Cerebellar cortex (tissue), 1 donor: Measurements from ENCODE around the gene ESRRA.
A peak's percentile ranks its signal among the peaks of the same experiment; 100 is the strongest.
"Not testable (repeated sequence)": the region's sequence is repeated elsewhere in the genome, so short reads cannot be mapped to it uniquely, and the experiment has no call there.

Experiments
- DNase-seq: peaks from one replicate; pipeline ENCODE4 v3.0.0-alpha.2; 2015; ENCODE audit warnings: low spot score

Gene ESRRA

DNA sequence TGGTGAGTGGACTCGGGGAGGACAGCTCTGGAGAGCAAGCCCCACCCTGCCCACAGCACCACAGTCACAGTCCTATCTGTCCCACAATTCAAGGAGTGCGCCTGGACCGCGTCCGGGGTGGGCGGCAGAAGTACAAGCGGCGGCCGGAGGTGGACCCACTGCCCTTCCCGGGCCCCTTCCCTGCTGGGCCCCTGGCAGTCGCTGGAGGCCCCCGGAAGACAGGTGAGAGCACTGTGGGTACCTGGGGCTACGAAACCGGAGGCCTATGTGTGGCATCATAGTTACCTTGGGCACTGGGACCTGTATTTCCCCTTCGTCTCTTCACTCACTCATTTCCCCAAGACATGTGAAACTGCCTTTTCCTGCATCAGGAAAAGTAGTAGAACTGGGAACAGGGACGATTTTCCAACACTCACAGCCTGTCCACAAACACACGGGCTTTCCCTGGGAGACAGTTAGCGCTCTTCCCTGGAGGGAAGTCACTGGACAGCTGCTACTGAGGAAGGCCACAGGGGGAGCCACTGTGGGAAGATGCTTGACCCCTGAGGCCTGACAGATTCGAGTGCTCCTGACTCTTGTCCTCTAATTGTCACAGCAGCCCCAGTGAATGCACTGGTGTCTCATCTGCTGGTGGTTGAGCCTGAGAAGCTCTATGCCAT is 9.0 kb downstream of the ESRRA start:
- DNase-seq, result no peak

DNA sequence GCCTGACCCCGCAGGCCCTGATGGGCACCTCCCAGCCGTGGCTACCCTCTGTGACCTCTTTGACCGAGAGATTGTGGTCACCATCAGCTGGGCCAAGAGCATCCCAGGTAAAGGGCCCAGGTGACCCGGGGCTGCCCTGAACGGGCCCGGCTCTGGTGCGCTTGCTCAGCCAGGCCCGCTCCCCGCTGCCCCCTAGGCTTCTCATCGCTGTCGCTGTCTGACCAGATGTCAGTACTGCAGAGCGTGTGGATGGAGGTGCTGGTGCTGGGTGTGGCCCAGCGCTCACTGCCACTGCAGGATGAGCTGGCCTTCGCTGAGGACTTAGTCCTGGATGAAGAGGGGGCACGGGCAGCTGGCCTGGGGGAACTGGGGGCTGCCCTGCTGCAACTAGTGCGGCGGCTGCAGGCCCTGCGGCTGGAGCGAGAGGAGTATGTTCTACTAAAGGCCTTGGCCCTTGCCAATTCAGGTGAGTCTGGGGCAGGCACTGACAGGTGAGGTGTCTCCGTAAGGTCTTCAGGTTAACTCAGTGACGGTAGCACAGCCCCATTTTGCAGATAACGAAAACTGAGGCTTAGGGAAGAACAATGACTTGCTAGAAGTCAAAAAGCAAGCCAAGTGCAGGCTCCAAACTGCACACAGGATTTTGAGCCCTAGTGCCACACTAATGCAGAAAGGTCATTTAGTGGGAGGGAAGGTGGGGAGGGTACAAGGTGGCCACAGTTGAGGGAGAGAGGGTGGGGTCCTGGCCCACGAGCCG is 9.7 kb downstream of the ESRRA start:
- no peak for DNase-seq

DNA sequence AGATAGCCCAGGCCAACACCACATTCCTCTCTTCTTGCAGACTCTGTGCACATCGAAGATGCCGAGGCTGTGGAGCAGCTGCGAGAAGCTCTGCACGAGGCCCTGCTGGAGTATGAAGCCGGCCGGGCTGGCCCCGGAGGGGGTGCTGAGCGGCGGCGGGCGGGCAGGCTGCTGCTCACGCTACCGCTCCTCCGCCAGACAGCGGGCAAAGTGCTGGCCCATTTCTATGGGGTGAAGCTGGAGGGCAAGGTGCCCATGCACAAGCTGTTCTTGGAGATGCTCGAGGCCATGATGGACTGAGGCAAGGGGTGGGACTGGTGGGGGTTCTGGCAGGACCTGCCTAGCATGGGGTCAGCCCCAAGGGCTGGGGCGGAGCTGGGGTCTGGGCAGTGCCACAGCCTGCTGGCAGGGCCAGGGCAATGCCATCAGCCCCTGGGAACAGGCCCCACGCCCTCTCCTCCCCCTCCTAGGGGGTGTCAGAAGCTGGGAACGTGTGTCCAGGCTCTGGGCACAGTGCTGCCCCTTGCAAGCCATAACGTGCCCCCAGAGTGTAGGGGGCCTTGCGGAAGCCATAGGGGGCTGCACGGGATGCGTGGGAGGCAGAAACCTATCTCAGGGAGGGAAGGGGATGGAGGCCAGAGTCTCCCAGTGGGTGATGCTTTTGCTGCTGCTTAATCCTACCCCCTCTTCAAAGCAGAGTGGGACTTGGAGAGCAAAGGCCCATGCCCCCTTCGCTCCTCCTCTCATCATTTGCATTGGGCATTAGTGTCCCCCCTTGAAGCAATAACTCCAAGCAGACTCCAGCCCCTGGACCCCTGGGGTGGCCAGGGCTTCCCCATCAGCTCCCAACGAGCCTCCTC is 10.6 kb downstream of the ESRRA start:
- not testable (repeated sequence) for DNase-seq

DNA sequence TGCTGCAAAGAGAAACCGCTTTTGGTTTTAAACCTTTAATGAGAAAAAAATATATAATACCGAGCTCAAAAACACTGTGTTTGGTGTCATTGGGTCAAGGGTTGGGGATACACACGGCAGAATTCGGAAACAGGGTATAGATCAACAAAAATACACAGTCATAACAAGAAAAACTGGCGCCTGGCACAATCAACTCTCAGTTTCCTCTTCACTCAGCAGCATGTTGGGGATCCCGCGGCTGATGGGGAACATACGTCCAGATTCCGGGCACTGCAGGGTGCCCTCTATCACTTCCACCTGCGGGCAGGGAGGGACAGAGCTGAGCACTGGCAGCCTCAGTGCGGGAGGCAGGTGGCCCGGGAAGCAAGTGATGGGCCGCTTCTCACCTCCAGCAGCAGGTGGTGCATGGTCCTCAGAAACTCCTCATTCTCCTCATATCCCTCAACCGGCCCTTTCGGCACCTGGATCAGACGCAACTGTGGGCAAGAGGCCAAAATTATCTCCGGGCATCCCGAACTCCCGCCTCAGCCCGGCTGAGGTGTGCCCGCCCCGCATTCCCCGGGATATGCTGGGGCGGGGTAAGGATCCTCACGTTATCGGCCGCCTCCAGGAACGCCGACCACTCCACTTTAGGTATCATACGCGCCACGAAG is 11.5 kb downstream of the ESRRA start:
- peak; percentile 53 for DNase-seq

DNA sequence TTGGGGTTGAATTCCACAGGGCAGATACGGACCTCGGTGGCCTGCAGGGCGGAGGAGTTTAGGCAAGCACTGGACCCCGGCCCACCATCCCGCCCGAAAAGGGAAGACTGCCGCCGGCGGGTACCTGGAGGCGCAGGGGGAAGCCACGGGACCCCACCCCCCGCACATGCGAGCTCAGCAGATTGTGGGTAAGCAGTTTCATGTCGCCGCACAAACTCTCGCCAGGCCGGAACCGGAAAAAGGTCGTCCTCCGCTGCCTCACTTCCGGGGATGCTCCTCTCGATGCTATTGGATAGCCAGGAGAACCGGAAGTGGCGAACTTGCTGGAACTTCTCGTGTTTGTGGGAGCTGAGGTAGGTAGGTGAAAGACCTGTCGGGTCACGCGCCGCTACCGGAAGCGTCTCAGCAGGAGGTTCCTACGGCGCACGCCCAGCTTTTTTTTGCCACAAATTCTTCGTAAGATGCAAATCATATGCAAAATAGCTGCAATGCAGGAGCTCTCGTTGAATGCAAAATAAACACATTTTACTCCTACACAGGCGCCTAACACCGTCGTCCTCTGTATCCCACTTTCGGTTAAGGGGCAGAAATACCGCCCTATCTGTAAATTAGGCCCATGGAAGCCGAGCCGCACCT is 12.1 kb downstream of the ESRRA start, which contains the start of gene TRMT112:
TSS of gene TRMT112 (minus strand) at position 235 of the 636 bp plus-strand sequence. CDS start at position 202, 33 bp downstream.
- DNase-seq, result peak; percentile 99

DNA sequence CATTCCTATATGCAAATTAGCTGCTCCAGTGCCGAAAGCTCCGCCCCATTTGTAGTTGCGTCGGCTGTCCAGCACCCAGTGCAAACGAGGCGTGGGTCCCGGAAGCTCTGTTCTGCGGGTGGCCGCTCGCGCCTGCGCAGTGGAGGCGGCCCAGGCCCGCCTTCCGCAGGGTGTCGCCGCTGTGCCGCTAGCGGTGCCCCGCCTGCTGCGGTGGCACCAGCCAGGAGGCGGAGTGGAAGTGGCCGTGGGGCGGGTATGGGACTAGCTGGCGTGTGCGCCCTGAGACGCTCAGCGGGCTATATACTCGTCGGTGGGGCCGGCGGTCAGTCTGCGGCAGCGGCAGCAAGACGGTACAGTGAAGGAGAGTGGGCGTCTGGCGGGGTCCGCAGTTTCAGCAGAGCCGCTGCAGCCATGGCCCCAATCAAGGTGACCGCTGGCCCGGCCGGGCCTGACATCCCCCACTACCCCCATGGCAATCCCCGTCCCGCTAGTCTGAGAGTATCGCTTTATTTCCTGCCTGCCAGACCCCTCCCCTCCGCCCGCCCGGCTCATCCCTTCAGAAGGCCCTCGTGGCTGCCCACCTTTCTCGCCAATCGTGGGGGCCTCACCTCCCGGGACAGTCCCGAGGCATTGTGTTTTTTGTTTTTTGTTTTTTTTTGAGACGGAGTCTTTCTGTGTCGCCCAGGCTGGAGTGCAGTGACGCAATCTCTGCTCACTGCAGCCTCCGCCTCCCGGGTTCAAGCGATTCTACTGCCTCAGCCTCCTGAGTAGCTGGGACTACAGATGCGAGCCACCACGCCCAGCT is 12.8 kb downstream of the ESRRA start, which contains the start of gene PRDX5:
TSS of gene PRDX5 (plus strand) at position 161 of the 805 bp plus-strand sequence. CDS start at position 256, 95 bp downstream.
- DNase-seq, result peak; percentile 97

DNA sequence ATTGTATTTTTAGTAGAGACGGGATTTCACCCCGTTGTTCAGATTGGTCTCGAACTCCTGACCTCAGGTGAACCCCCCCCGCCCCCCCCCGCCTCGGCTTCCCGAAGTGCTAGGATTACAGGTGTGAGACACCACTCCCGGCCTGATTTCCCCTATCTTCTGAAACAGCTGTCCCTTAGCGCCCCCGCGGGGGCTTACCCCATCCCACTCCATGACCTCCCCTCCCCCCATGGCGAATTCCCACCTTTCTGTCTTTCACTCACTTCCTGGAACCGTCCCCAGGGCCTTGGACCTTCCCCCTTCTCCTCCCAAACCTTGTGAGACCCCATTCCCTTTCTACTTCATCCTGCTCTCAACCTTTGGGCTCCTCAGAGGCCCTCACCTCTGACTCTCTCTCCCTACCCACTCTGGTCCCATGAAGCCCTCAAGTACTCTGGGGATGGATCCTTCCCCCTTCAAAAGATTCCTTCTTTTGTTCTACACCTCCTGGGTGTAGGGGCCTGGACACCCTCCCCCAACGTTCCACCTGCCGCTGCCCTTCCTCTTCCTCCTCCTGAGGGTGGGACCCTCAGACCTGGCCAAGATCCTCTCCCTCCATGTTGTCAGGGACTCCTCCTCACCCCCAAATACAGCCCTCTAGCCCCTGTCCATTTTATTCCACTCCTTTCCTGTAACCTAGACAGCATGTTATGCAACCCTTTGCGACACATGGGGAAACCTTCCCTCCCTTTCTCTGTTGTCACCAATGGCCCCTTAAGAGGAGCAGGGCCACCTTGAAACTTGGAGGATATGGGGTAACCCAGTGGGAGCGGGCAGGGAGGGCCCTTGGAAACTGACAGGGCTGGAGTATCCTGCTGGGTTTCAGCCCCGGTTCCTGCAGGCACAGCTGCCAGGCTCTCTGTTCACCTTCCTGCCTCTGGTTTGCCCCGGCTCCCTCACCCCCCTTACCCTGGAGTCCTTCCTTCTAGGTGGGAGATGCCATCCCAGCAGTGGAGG is 13.7 kb downstream of the ESRRA start:
- no peak for DNase-seq

DNA sequence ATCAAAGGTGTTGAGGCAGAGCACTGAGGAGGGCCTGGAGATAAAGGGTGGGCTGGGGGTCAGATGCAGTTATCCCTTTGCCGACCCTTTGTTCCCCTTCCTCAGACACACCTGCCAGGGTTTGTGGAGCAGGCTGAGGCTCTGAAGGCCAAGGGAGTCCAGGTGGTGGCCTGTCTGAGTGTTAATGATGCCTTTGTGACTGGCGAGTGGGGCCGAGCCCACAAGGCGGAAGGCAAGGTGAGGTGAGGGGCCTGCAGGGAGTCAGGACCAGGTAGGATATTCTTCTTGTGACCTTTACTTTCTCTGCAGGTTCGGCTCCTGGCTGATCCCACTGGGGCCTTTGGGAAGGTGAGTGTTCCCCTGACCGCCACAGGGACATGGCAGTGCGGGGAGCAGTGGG is 15.2 kb downstream of the ESRRA start:
- DNase-seq, result no peak

DNA sequence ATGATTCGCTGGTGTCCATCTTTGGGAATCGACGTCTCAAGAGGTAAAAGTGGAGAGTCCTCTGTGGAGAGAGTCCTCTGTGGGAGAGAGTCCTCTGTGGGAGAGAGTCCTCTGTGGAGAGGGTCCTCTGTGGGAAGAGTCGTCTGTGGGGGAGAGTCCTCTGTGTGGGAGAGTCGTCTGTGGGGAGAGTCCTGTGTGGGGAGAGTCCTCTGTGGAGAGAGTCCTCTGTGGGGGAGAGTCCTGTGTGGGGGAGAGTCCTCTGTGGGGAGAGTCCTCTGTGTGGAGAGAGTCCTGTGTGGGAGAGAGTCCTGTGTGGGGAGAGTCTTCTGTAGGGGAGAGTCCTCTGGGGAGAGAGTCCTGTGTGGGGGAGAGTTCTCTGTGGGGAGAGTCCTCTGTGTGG is 15.7 kb downstream of the ESRRA start:
- DNase-seq, result no peak

DNA sequence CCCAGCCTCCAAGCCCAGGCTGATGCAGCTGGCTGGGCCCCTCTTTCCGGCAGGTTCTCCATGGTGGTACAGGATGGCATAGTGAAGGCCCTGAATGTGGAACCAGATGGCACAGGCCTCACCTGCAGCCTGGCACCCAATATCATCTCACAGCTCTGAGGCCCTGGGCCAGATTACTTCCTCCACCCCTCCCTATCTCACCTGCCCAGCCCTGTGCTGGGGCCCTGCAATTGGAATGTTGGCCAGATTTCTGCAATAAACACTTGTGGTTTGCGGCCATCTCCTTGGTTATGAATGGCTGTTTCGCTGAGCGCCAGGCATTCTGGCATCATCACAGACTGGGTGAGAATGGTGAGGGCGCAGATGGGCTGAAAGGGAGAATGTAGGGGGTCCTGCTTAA is 16.2 kb downstream of the ESRRA start:
- DNase-seq, result peak; percentile 54

DNA sequence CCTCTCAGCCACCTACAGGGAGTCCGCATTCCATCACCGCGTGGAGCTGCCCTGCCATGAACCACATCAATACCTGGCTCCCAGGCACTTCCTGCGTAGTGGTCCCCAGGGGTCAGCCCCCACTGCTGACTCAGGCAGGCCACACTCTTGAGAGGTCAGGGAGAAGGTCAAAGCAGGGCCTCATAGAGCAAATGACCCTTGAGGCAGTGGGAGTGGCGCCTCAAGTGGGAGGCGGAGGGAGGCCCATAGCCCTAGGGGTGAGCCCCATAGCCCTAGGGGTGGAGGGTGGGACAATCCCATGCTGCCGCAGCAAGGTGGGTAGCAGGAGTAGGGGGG is 17.6 kb downstream of the ESRRA start:
- DNase-seq, result no peak

DNA sequence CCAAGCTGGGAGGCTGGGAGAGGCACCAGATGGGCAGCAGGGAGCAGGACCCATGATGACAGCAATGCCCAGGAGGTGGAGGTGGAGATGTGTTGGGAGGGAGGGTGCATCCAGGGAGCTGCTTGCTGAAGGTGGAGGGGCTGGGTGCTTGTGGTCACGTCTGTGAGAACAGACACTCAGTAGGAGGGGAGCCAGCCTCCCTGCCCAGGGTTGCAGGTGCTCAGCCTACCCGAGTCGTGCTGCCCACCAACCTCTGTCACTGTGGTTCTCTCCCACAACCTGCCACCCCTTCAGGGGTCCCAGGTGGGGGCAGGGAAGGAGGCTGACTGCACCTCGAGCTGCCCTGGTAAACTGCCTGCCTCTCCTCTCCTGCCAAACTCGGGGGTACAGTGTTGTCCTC is 18.0 kb downstream of the ESRRA start:
- no peak for DNase-seq

DNA sequence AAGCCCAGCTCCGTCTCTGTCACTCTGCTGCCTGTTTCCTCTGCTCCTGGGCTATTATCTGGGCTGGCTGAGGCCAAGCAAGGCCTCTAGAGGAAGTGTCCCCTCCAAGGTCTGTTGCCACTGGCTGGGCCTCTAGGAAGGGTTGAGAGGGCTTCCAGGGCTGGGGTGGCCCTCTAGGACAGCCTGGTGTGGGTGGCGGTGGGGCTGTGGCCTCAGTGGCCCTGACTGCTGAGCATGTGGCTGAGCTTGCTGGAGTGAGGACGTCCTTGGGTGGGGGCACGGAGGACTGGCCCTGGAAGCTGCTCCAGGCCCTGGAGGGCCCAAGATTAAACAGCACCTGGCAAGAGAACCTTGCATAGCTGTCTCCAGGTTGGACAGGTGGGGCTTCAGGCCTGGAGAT is 18.7 kb downstream of the ESRRA start:
- not testable (repeated sequence) for DNase-seq

DNA sequence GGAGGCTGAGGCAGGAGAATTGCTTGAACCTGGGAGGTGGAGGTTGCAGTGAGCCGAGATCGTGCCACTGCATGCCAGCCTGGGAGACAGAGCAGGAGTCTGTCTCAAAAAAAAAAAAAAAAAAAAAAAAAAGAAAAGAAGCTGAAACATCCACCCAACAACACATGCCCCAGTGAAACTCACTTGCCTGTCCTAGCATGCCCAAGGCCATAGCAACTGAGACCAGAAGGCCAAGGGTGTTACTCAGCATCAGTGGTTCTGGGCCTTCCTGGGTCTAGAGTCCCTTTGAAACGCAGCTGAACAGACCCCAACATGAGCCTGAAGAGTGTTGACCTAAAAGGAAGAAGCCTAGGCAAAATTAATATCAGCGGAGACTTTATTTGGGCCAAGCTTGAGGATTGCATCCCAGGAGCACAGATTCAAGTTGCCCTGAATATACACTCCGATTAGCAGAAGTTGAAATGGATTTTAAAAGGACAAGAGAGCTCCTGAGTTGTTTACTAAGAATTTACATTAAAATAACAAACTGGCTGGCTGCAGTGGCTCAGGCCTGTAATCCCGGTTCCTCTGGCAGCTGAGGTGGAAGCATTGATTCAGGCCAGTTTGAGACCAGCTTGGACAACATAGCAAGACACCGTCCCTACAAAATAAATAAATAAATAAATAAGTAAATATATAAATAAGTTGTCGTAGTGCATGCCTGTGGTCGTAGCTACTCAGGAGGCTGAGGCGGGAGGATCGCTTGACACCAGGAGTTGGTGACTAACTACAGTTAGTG is 19.6 kb downstream of the ESRRA start:
- no peak for DNase-seq

DNA sequence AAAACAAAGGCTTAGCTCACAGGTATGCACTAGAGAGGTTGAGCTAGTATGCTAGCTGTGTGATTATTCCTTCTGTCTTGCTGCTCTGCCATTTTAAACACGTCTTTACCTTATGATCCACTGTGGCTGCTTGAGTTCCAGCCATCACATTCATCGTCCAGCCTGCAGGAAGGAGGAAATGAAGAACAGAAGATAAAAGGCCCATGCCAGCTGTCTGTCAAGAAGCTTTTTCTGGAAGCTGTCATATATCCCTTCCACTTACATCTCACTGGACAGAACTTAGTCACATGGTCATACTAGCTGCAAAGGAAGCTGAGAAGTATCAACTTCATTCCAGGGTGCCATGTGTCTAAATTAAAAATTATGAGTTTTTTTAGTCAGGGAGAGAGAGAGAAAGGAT is 22.1 kb downstream of the ESRRA start:
- DNase-seq, result no peak

DNA sequence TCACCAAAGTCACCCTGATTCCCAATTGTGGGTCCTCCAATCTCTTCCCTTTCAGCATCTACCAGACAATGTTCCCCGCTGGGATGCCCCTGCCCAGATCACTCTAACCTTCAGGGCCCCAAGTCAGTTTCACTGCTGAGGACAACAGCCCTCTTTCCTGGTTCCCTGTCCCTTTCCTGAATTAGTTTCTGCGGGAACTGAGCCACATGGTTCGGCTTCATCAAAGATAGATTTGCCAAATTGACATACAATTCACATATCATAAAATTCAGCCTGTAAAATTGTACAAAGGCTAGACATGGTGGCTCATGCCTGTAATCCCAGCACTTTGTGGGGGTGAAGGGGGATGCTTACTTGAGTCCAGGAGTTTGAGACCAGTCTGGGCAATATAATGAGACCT is 22.7 kb downstream of the ESRRA start:
- DNase-seq, result no peak

DNA sequence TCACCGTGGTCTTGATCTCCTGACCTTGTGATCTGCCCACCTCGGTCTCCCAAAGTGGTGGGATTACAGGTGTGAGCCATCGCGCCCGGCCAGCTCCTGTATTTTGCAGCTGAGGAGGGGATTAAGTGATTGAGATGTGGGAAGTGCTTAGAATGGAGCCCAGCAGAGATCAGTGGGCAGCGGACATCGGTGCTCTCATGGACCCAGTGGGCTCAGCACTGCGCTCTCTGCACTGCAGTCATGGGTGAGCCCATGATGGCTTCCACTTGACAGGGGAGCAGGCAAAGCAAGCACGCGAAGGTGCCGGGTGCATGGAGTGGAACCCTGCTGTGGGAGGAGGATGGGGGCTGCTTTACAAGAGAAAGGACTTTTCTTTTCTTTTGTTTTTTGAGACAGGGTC is 25.6 kb downstream of the ESRRA start:
- no peak for DNase-seq

DNA sequence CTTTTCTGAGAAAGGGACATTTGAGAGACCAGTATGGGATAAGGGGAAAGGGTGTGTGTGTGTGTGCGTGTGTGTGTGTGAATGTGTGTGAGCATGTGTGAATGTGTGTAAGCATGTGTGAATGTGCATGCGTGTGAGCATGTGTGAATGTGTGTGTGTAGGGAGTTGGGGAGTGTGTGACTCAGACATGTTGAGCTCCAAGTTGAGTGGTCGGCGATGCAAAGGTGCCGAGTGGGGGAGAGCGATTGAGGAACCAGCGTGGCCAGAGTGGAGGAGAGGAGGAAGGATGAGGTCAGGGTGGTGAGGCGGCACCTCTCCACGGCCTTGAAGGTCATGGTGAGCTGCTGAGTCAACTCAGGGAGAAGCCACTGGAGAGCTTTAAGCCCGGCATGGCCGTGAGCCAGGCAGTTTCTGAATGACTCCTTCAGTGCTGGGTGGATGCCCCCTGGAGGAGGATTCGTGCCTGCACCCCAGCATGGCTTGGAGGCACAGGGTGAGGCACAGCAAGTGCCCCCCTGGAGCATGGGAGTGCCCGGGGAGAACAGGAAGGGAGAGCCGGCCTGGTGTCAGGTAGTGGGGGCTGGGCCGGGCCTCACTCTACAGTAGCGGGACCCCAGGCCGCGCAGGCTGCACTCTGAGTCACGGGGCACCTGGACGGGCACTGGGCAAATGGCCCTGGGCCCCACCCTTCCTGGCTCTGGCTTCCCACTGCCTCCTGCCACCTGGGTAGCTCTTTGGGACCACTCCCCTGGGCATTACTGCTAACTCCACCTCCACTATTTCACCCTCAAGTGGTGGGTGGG is 26.4 kb downstream of the ESRRA start:
- no peak for DNase-seq
